HG02943 (cell line): ENCODE data around the gene ZFAND3.

Experiments used
- ATAC-seq: cut with Tn5 transposase; IDR thresholded peaks from one replicate; pipeline ENCODE4 v1.9.1; 2021; ENCODE audit warnings: mild to moderate bottlenecking, low read depth, moderate library complexity; ENCODE audit not compliant: unreplicated experiment

Gene ZFAND3

GRCh38 chr6:38192011-38192410, 372.5 kb downstream of the ZFAND3 start:
- no peak for ATAC-seq

DNA sequence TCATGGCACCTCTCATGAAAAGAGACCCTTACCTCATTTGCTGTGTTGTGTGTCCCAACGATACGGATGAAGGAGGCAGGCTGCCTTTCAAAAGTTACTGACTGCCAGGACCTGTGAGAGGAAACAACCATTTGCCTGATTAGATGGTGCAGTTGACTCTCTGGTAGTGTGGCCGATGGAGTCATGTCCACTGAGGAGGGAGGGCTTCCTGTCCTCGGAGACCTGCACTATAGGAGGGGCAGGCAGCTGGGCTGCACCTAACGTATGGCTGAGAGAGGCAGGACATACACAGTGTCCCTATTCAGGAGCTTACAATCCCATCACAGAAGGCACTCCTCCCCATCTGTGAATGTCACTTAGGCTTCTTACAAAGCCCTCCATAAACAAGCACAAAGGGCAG, 373.0 kb downstream of the ZFAND3 start:
- no peak for ATAC-seq

DNA sequence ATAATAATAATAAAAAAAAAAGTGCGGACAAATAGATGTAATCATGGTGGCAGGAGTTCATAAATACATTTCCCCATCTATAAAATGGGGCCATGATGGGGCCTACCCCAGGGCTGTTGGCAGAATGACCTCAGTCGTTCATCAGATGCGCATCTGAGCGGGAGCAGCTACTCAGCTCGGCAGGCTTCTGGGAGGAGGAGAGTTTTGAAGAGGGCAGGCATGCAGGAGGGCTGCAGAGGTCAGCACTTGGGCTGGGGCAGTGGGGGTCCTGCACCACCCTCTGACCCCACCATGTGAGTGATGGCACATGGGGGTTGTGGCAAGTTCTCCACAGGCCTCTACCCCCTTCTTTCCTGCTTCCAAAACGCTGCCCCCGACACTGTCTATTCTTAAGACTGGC, 373.5 kb downstream of the ZFAND3 start:
- no peak for ATAC-seq

DNA sequence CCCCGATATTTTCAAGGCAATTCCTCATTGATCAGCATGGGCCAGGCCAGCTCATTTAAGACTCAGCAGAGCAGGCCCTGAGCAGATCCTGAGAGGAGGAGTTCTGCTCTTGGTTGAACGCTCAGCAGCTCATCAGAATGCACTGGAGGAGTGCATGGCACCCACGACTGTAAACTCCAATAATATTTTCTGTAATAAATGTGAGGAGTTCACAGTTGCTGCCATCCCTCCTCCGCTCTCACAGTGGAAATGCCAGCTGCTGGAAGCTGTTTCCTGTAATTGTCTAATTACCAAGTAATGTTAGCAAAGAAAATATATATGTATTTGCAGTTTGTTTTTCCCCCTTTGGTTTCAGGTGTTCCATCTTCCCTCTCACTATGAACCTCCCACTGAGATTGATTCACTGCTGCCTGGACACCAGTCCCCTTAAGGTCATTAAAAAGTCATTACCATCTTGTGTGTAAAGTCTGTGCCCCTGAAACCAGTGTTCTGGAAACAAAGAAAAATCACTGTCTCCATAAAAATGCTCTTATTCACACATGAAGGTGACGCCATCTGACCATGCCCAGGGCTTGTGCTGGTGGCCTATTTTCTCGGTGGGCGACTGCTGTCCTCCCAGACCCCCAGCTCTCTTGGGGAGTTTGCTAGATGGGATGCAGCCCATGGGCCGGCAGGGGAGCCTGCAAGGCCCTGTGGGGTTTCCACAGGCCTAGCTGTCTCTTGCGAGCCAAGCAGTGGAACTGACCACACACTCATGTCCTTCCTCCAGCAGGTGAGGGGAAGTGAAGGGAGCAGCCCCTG, 374.2 kb downstream of the ZFAND3 start:
- ATAC-seq, result no peak

DNA sequence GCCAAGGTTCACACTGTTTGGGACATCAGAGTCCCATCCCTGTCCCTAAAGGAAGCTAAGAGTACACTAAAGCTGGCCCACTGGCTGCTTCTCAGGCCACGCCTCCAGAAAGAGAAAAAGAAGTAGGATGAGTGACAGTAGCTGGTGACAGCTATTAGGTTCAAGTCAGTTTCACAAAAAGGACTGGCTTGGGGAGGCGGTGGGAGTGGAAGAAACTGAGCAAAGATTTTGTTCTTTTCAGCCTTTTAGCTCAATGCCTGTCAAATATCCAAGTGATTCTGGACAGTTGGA, 374.7 kb downstream of the ZFAND3 start:
- ATAC-seq, result no peak

GRCh38 chr6:38194589-38194988, 375.1 kb downstream of the ZFAND3 start:
- ATAC-seq, result no peak

GRCh38 chr6:38195113-38195635, 375.6 kb downstream of the ZFAND3 start:
- no peak for ATAC-seq

DNA sequence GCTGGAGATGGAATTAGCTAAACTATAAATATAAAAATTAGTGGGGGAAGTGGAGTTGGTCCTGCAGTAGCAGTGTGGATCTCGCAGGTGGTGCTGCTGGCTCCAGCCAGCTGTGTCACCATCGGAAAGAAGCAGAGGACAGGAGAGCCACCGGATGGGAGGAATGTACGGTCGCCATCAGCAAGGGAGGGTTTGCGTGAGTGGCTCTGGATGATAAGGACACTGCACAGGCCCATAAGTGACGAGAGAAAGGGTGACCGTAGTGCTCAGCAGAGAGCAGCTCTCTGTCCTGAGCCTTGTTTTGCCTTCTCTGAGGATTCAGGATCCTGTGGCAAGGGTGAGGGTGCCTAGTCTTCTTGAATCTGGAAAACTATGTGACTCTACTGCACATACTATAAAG, 378.7 kb downstream of the ZFAND3 start:
- ATAC-seq, result no peak
